Measurements from ENCODE around the gene BGN.

The BGN gene

DNA sequence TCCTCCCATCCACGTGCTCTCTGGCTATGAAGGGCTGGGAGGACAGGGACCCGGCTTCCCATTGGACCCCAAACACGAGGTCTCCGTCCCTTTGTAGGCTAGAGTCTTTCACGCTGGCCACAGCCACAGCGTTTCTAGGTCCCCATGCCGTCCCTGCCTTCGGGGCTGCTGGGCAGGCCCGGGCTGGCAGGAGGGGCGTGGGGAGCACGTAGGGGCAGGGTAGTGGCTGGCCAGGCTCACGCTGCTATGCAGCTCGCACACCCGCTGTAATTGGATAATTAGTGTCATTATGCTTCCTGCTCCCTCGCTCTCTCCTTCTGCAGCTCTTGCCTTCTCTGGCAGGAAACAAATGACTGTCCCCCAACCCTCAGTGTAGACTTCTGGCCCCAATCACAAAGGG lies 32.4 kb downstream of the BGN start:
- Histone ChIP-seq H3K9me3 (ENCODE audit: insufficient read depth, low read length) (no peaks in the 10 kb centered on the region), H3K36me3 (ENCODE audit: low read length) (no peaks in the 10 kb centered on the region), H3K27ac (ENCODE audit: low read depth, low read length) (no peak overlapping the region), H3K4me3 (ENCODE audit: insufficient read depth, low read length, poor library complexity, severe bottlenecking) (no peak overlapping the region), H3K79me2 (ENCODE audit: insufficient read depth, low read length) (no peaks in the 10 kb centered on the region), H3F3A (ENCODE audit: insufficient read depth) (no peaks in the 10 kb centered on the region), H2AFZ (ENCODE audit: low read depth, low read length, severe bottlenecking) (no peak overlapping the region), H3K9ac (ENCODE audit: low read length) (no peak overlapping the region), H3K27me3 (ENCODE audit: low read length) (no peaks in the 10 kb centered on the region), H3K4me2 (ENCODE audit: low read depth, low read length, poor library complexity, severe bottlenecking) (no peak overlapping the region), H4K20me1 (ENCODE audit: low read depth, low read length) (no peaks in the 10 kb centered on the region), H3K9me2 (replicated peaks; ENCODE audit: insufficient read depth, low read length) (no peaks in the 10 kb centered on the region)
- TF ChIP-seq EZH2phosphoT487 (conservative IDR thresholded peaks at IDR 0.05; ENCODE audit: low read length): no peak
- TF ChIP-seq CTCF (IDR thresholded peaks at IDR 0.05; ENCODE audit: insufficient read depth, low read length, poor library complexity, severe bottlenecking): no peak

DNA sequence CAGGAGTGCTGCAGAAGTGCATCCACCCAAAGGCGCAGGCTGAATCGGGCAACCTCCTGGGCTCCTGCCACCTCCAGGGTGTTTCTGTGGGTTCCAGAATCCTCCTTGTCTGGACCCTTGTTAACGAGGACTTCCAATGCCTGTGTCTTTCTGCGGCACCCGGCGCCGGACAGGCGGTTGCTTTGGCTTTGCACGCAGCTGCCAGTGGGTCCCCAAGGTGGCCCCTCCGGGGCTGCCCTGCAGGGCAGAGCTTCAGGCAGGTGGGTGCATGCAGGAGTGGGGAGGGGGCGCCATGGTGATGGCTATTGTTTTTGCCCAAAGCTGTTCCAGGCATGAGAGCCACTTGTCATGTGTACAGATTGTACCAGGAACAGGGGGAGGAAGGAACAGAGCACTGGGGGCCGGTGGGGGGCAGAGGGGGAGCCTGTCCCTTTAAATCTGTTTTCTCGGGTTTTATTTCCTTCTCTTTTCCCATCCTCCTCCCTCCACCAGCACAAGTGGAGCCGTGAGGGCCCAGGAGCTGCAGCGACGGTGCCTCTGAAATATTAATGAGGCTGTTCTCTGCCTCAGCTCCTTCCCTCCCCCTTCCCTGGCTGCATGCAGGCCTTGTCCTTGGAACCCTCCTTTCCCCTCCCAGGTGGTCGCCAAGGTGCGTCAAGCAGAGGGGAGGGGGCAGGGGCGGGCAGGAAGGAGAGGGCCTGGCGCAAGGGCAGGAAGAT lies 35.8 kb downstream of the BGN start:
- H4K20me1 ChIP-seq (ENCODE audit: low read depth, low read length): no peaks in the 10 kb centered on the region
- H3K36me3 ChIP-seq (ENCODE audit: low read length): no peaks in the 10 kb centered on the region
- no peaks in the 10 kb centered on the region for H3F3A ChIP-seq (ENCODE audit: insufficient read depth)
- H3K27me3 ChIP-seq (ENCODE audit: low read length): no peaks in the 10 kb centered on the region
- no peak overlapping the region for H3K4me3 ChIP-seq (ENCODE audit: insufficient read depth, low read length, poor library complexity, severe bottlenecking)
- no peak for TF ChIP-seq EZH2phosphoT487 (conservative IDR thresholded peaks at IDR 0.05; ENCODE audit: low read length)
- no peaks in the 10 kb centered on the region for H3K9me3 ChIP-seq (ENCODE audit: insufficient read depth, low read length)
- no peak overlapping the region for H3K4me2 ChIP-seq (ENCODE audit: low read depth, low read length, poor library complexity, severe bottlenecking)
- no peak overlapping the region for H3K27ac ChIP-seq (ENCODE audit: low read depth, low read length)
- no peak overlapping the region for H2AFZ ChIP-seq (ENCODE audit: low read depth, low read length, severe bottlenecking)
- no peaks in the 10 kb centered on the region for H3K9me2 ChIP-seq (replicated peaks; ENCODE audit: insufficient read depth, low read length)
- H3K9ac ChIP-seq (ENCODE audit: low read length): no peak overlapping the region
- no peaks in the 10 kb centered on the region for H3K79me2 ChIP-seq (ENCODE audit: insufficient read depth, low read length)

DNA sequence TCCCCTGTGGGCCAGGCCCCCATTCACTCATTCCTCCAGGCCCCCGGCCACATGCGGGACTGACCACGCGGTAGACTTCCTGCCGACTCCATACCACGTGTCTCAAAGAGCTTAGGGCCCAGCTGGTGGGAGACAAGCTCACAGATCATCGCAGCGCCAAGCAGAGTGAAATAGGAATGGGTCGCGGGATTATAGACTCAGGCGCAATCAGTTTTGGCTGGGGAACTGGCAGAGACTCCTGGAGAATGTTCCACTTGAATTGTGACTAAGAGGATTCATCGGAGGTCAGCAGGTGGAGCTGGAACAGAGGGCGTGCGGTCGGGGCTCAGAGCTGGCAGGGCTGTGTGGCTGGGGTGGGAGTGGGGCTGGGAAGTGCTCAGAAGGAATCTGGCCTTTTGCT lies 38.3 kb downstream of the BGN start:
- no peaks in the 10 kb centered on the region for H4K20me1 ChIP-seq (ENCODE audit: low read depth, low read length)
- no peaks in the 10 kb centered on the region for H3K9me2 ChIP-seq (replicated peaks; ENCODE audit: insufficient read depth, low read length)
- no peak overlapping the region for H3K4me2 ChIP-seq (ENCODE audit: low read depth, low read length, poor library complexity, severe bottlenecking)
- H3K36me3 ChIP-seq (ENCODE audit: low read length): no peaks in the 10 kb centered on the region
- no peak overlapping the region for H3K27ac ChIP-seq (ENCODE audit: low read depth, low read length)
- H3K27me3 ChIP-seq (ENCODE audit: low read length): no peaks in the 10 kb centered on the region
- no peak for TF ChIP-seq EZH2phosphoT487 (conservative IDR thresholded peaks at IDR 0.05; ENCODE audit: low read length)
- TF ChIP-seq CTCF (IDR thresholded peaks at IDR 0.05; ENCODE audit: insufficient read depth, low read length, poor library complexity, severe bottlenecking): no peak
- H3F3A ChIP-seq (ENCODE audit: insufficient read depth): no peaks in the 10 kb centered on the region
- no peak overlapping the region for H3K9ac ChIP-seq (ENCODE audit: low read length)
- no peaks in the 10 kb centered on the region for H3K79me2 ChIP-seq (ENCODE audit: insufficient read depth, low read length)
- no peak overlapping the region for H3K4me3 ChIP-seq (ENCODE audit: insufficient read depth, low read length, poor library complexity, severe bottlenecking)
- no peak overlapping the region for H2AFZ ChIP-seq (ENCODE audit: low read depth, low read length, severe bottlenecking)
- no peaks in the 10 kb centered on the region for H3K9me3 ChIP-seq (ENCODE audit: insufficient read depth, low read length)

DNA sequence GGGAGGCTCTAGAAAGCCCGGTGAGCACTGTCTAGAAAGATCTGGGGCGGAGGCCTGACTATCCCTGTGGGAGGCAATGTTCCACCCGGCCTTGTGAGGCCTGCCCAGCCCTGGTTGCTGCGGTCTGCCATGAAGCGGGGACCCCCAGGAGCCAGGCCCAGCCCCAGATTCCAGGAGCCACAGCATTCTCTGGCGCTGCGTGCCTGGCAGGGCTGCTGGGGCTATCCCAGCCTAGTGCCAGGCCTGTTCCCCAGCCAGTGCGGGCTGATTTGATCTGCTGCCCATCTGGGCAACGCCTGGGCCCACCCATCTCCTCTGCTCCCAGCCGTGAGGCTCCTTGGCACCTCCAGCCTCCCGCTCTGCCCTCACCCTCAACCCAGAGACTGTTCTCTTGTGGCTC lies 42.3 kb downstream of the BGN start:
- H3K9me3 ChIP-seq (ENCODE audit: insufficient read depth, low read length): no peaks in the 10 kb centered on the region
- no peaks in the 10 kb centered on the region for H3K27me3 ChIP-seq (ENCODE audit: low read length)
- no peaks in the 10 kb centered on the region for H3K36me3 ChIP-seq (ENCODE audit: low read length)
- no peak overlapping the region for H3K27ac ChIP-seq (ENCODE audit: low read depth, low read length)
- no peaks in the 10 kb centered on the region for H3K79me2 ChIP-seq (ENCODE audit: insufficient read depth, low read length)
- TF ChIP-seq EZH2phosphoT487 (conservative IDR thresholded peaks at IDR 0.05; ENCODE audit: low read length) (no peak), CTCF (IDR thresholded peaks at IDR 0.05; ENCODE audit: insufficient read depth, low read length, poor library complexity, severe bottlenecking) (no peak)
- H4K20me1 ChIP-seq (ENCODE audit: low read depth, low read length): no peaks in the 10 kb centered on the region
- H3K4me2 ChIP-seq (ENCODE audit: low read depth, low read length, poor library complexity, severe bottlenecking): no peak overlapping the region
- no peak overlapping the region for H2AFZ ChIP-seq (ENCODE audit: low read depth, low read length, severe bottlenecking)
- no peaks in the 10 kb centered on the region for H3F3A ChIP-seq (ENCODE audit: insufficient read depth)
- no peak overlapping the region for H3K4me3 ChIP-seq (ENCODE audit: insufficient read depth, low read length, poor library complexity, severe bottlenecking)
- H3K9ac ChIP-seq (ENCODE audit: low read length): no peak overlapping the region
- H3K9me2 ChIP-seq (replicated peaks; ENCODE audit: insufficient read depth, low read length): no peaks in the 10 kb centered on the region

Measured in SU-DHL-6 (cell line).